GM18502 (cell line): Measurements from ENCODE around the gene IKZF5.

ENCODE experiments used
- ATAC-seq: cut with Tn5 transposase; IDR thresholded peaks from one replicate; pipeline ENCODE4 v1.9.1; 2021; ENCODE audit warnings: mild to moderate bottlenecking; ENCODE audit not compliant: unreplicated experiment, poor library complexity

IKZF5 gene

DNA sequence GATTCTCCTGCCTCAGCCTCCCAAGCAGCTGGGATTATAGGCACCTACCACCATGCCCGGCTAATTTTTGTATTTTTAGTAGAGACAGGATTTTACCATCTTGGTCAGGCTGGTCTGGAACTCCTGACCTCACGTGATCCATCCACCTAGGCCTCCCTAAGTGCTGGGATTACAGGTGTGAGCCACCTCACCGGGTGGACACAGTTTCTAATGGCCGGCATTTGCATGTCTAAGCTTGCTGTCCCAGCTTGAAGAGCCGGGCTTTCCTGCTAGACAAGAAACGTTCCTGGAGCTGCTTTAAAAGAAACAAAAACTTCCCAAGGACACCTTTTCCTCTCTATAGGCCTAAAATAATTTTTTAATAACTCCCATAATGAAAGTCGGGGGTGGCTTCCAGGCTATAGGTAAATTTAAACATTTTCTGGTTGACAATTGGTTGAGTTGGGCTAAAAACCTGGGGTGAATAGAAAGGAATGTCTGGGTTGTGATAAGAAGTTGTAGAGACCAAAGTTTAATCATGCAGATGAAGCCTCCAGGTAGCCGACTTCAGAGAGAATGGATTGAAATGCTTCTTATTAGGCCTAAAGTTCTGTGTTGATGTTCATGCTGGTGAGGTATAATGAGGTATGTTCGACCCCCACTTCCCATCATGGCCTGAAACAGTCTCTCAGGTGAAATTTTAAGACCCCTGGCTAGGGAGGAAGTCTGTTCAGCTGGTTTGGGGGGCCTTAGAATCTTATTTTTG lies 9.0 kb upstream of the IKZF5 start:
- ATAC-seq: no peak

GRCh38 chr10:123016228-123016627 lies 7.6 kb upstream of the IKZF5 start:
- no peak for ATAC-seq

DNA sequence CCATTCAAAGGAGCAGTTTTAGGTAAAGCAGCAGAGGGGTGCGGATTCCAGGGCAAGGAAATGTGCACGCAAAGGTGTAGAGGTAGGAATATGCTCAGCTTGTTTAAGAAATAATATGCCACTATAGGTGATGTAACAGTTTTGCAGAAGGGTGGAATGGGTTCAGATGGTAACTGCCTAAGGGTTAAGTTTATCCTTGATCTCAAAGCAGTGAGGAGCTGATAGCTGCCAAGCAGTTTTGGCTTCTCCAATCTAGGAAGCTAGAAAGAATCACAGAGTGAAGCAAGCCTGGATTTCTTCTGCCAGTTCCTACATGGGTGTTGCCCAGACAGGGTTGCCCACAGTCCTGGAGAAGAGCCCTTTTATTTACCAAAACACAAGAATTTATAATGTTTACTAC lies 6.2 kb upstream of the IKZF5 start:
- ATAC-seq: no peak

- ATAC-seq: no peak
Observed at GRCh38 chr10:123013456-123014419, 5.1 kb upstream of the IKZF5 start.

- no peak for ATAC-seq
Observed at GRCh38 chr10:123011987-123012386, 3.4 kb upstream of the IKZF5 start.

DNA sequence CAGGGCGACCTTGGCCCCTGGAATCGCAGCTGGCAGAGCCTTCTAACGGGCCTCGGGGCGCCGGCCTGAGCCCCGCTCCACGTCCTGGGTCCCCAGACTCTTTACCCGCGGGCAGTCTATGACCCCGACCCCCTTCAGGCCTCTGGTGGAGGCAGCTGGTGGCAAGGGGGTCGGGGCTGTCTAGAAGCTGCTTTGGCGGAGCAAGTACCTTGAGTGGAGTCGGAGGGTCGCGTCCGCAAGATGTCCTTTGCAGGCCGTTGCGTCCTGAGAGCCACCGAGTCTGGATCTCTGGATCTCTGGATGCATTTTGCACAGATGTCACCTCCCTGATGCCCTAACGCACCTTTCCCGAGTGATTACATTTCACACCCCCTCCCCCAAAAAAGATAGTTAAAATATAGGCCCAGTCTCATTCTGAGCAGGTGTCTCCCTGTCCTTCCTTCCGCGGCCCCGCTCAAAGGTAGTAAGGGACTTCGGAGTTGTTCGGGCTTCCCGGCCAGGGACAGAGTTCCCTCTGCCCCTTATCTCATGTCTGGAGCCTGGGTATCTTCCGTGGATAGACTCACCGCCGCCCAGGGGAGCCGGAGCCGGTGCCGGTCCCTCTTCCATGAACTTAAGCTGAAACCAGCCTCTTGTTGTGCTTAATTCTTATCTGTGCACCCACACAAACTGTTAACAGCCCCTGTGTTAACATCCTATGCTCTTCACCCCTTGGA lies 668 bp upstream of the IKZF5 start:
- ATAC-seq: peak; percentile 36

- ATAC-seq: peak; percentile 42
Observed at GRCh38 chr10:123007558-123008354, 839 bp downstream of the IKZF5 start.

DNA sequence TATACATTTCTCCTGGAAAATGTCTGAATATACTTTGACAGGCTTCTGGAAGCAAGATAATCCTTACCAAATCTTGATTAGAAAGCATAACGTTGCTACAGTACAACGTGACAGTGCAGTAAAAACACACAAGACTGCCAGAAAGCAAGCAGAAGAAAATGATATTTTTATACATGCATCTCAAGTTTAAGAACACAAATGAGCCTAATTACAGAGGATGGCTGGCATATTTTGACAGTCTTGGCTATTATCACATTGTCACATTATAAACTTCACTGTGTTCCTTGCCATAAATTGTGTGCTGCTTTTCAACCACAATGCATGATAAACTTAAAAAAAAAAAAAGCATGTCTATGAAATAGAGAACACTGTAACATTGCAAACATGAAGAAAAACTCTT lies 4.3 kb downstream of the IKZF5 start:
- no peak for ATAC-seq

- no peak for ATAC-seq
Observed at GRCh38 chr10:123001370-123001769, 7.2 kb downstream of the IKZF5 start.

DNA sequence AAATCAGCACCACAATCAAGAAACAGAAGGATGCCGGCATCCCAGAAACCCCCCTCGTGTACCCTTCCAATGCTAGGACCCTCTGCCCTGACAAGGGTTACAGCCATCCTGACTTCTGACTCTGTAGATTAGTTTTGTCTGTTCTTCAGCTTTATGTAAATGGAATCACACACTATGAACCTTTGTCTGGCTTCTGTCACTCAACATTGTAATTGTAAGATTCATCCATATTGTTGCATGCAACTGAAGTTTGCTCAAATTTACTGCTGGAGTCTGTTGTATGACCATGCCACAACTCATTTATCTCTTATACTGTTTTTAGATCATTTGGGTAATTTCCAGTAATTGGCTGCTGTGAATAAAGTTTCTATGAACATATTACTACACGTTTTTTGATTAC lies 8.4 kb downstream of the IKZF5 start:
- ATAC-seq: no peak

DNA sequence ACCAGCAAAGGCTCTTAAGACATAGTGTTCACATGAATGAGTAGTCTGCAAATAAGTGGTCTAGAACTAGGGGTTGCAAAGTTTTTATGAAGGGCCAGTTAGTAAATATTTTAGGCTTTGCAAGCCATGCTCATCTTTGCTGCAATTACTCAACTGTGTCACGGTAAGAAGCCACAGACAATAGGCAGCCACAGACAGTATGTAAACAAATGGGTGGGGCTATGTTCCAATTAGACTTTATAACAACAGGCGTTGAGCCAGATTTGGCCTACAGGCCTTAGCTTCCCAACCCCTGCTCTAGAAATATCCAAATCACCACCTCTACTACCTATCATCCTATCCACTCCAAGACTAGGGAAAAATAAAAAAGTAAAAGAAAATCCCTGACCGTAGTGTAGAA lies 9.2 kb downstream of the IKZF5 start:
- no peak for ATAC-seq

DNA sequence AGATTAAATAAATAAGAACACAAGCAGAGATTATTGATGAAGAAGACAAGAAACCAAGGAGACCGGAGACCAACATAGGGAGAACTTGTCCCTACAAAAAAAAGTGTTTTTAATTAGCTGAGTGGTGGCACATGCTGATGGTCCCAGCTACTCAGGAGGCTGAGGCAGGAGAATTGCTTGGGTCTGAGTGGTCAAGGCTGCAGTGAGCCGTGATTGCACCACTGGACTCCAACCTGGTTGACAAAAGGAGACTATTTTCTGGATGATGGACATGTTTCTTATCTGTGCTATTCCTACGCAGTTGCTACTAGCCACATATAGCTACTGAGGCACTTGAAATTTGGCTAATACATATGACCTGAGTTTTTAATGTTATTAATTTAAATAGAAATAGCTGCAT lies 9.7 kb downstream of the IKZF5 start:
- ATAC-seq: no peak

- ATAC-seq: no peak
Observed at GRCh38 chr10:122998360-122998917, 10.2 kb downstream of the IKZF5 start.

DNA sequence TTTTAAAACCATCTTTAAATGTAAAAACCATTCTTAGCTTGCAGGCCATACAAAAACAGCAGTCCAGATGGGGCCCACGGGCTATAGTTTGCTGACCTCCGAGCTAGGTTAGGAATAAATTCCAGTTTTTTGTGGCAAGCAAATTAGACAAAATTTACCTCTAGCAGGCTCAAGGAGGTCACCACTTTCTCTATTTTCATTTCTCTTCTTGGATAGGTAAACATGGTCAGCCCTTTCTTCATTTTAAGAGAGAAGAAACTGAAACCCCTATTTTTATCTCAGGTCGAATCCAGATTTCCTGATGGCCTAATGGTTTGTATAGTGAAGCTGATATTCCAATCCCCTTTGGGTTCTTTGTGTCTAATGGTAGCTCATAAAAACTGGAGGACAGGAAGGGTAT lies 10.7 kb downstream of the IKZF5 start:
- ATAC-seq: no peak

GRCh38 chr10:122995936-122996335 lies 12.7 kb downstream of the IKZF5 start:
- no peak for ATAC-seq

GRCh38 chr10:122993797-122994336 lies 14.7 kb downstream of the IKZF5 start:
- no peak for ATAC-seq

- no peak for ATAC-seq
Observed at GRCh38 chr10:122992031-122992585, 16.5 kb downstream of the IKZF5 start.

GRCh38 chr10:122990278-122990677 lies 18.3 kb downstream of the IKZF5 start:
- no peak for ATAC-seq

DNA sequence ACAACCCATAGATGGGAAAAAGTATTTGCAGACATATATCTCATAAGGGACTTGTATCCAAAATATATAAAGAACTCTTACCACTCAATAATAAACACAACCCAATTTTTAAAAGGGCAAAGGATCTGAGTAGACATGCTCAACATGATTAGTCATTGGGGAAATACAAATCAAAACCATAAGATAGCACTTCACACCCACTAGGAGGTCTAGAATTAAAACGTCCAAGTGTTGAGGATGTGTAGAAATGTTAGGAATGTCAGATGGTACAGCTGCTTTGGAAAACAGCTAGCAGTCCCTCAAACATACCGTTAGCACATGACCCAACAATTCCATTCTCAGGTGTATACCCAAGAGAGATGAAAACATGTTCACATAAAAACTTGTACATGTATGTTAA lies 20.1 kb downstream of the IKZF5 start:
- ATAC-seq: no peak
